Heart left ventricle (tissue), 13 donors: ENCODE measurements around the gene LRMDA.

ENCODE experiments used
- CTCF ChIP-seq, 12 donors: fragments of 200-600 bp; sonication (generic) in 4 of 12; IDR thresholded peaks; one replicate each; pipeline versions ENCODE4 v1.5.0 to v1.8.0; 2018 to 2022; ENCODE audit warnings: antibody characterized with exemption in 12 of 12, mild to moderate bottlenecking in 5 of 12
- POLR2A ChIP-seq, 2 donors: fragments of 450-650 bp; IDR thresholded peaks; one replicate each; pipeline ENCODE4 v1.6.1; 2017; ENCODE audit warnings: antibody characterized with exemption in 2 of 2, mild to moderate bottlenecking in 2 of 2, moderate library complexity in 2 of 2
- donor health status: ischemic (EF 13 %, LVEDD 7.1; RV severe dilation, severe dysfunction).
- donor health status: DM: no; HTN: yes; CAD: no.
- donor health status: DM: no; HTN: no; CAD: no.
- donor health status: ischemic (EF 25% LVEDD 6.9; RV normal size, moderate dysfunction).
- donor health status: ischemic (EF 25% LVEDD 5.7; RV mildly dilated, moderate dysfunction).
- donor health status: ischemic (EF 35%, LVEDD 5.7; RV mildly dilated, moderate dysfunction).
- donor health status: nonischemic (EF 11% LVEDD 7.7; RV severe dilation, severe dysfunction).
- donor health status: DM: yes; HTN: yes; CAD: no.
- donor health status: PGD.
- donor health status: ischemic (EF 29% LVEDD 5.4; RV normal size, mild dysfunction).
- donor health status: nonischemic (EF 23%, LVEDD 6.1; RV moderate dilation, normal function).

- TF ChIP-seq CTCF (IDR thresholded peaks at IDR 0.05) (no peak), POLR2A (IDR thresholded peaks at IDR 0.05) (no peak)
Observed at GRCh38 chr10:75512203-75512933, 80.9 kb downstream of the LRMDA start.
